C4-2B (cell line): ENCODE results near the gene TMEM17.

Experiments used
- H3K27ac ChIP-seq: fragments of 450-650 bp; 2 replicates; pipeline ENCODE4 v1.5.1; 2017
- CTCF ChIP-seq: fragments of 450-650 bp; conservative IDR thresholded peaks from 2 replicates; pipeline ENCODE4 v1.5.1; 2017; ENCODE audit warnings: mild to moderate bottlenecking
- ZFX ChIP-seq: fragments of 450-650 bp; IDR thresholded peaks from 2 replicates; pipeline ENCODE4 v1.6.1; 2017

TMEM17 gene

GRCh38 chr2:62460175-62460574 lies 45.8 kb downstream of the TMEM17 start:
- TF ChIP-seq ZFX (no peak), CTCF (no peak)
- H3K27ac ChIP-seq = no peak overlapping the region

GRCh38 chr2:62459672-62460071 lies 46.3 kb downstream of the TMEM17 start:
- H3K27ac ChIP-seq = no peak overlapping the region
- TF ChIP-seq ZFX (no peak), CTCF (no peak)

GRCh38 chr2:62459106-62459505 lies 46.9 kb downstream of the TMEM17 start:
- TF ChIP-seq ZFX (no peak), CTCF (no peak)
- no peak overlapping the region for H3K27ac ChIP-seq

GRCh38 chr2:62458671-62459081 lies 47.3 kb downstream of the TMEM17 start:
- TF ChIP-seq CTCF (no peak), ZFX (no peak)
- no peak overlapping the region for H3K27ac ChIP-seq

GRCh38 chr2:62458206-62458641 lies 47.8 kb downstream of the TMEM17 start:
- no peak for TF ChIP-seq CTCF
- TF ChIP-seq ZFX = no peak
- no peak overlapping the region for H3K27ac ChIP-seq

- TF ChIP-seq CTCF (no peak), ZFX (no peak)
- peak overlapping the region; percentile 45; the same call in 1 of the 2 replicates for H3K27ac ChIP-seq
Measured at GRCh38 chr2:62457556-62457955, 48.4 kb downstream of the TMEM17 start.

GRCh38 chr2:62456721-62457539 lies 49.1 kb downstream of the TMEM17 start:
- TF ChIP-seq CTCF = peak; percentile 87
- no peak for TF ChIP-seq ZFX
- peak overlapping the region; percentile 45 for H3K27ac ChIP-seq
